ENCODE data around the gene KCTD16.

The KCTD16 gene

GRCh38 chr5:144295284-144295683 lies 124.6 kb downstream of the KCTD16 start:
- DNase-seq: no peak

GRCh38 chr5:144297081-144297480 lies 126.4 kb downstream of the KCTD16 start:
- DNase-seq: no peak

GRCh38 chr5:144298658-144299057 lies 128.0 kb downstream of the KCTD16 start:
- DNase-seq: no peak

- DNase-seq: no peak
Observed at GRCh38 chr5:144304688-144305087, 134.0 kb downstream of the KCTD16 start.

GRCh38 chr5:144307736-144308135 lies 137.1 kb downstream of the KCTD16 start:
- DNase-seq: no peak

- no peak for DNase-seq
Observed at GRCh38 chr5:144308174-144308573, 137.5 kb downstream of the KCTD16 start.

- no peak for DNase-seq
Observed at GRCh38 chr5:144308906-144309670, 138.4 kb downstream of the KCTD16 start.

- no peak for DNase-seq
Observed at GRCh38 chr5:144310621-144311020, 139.9 kb downstream of the KCTD16 start.

- no peak for DNase-seq
Observed at GRCh38 chr5:144313147-144313726, 142.6 kb downstream of the KCTD16 start.

GRCh38 chr5:144315026-144315425 lies 144.4 kb downstream of the KCTD16 start:
- no peak for DNase-seq

- DNase-seq: no peak
Observed at GRCh38 chr5:144315994-144316634, 145.4 kb downstream of the KCTD16 start.

GRCh38 chr5:144318011-144318410 lies 147.3 kb downstream of the KCTD16 start:
- no peak for DNase-seq

- DNase-seq: no peak
Observed at GRCh38 chr5:144318460-144318859, 147.8 kb downstream of the KCTD16 start.

- DNase-seq: no peak
Observed at GRCh38 chr5:144323181-144323580, 152.5 kb downstream of the KCTD16 start.

GRCh38 chr5:144325532-144325931 lies 154.9 kb downstream of the KCTD16 start:
- DNase-seq: no peak

GRCh38 chr5:144328494-144328893 lies 157.8 kb downstream of the KCTD16 start:
- no peak for DNase-seq

- no peak for DNase-seq
Observed at GRCh38 chr5:144328980-144329379, 158.3 kb downstream of the KCTD16 start.

GRCh38 chr5:144329681-144330080 lies 159.0 kb downstream of the KCTD16 start:
- DNase-seq: no peak

GRCh38 chr5:144331361-144331760 lies 160.7 kb downstream of the KCTD16 start:
- no peak for DNase-seq

GRCh38 chr5:144332265-144332664 lies 161.6 kb downstream of the KCTD16 start:
- DNase-seq: no peak

GRCh38 chr5:144333336-144333920 lies 162.8 kb downstream of the KCTD16 start:
- no peak for DNase-seq

GRCh38 chr5:144335561-144335960 lies 164.9 kb downstream of the KCTD16 start:
- DNase-seq: no peak

- DNase-seq: no peak
Observed at GRCh38 chr5:144336191-144336961, 165.7 kb downstream of the KCTD16 start.

Measured in CD4-positive, alpha-beta T cell treated with Interferon gamma for 1 hour (primary cell).